ENCODE data around the gene C8A. TPM values are rescaled to one million over a fixed set of nuclear protein-coding genes. Genes with fewer than 3 reads are reported as not detected.

Gene C8A
- total RNA-seq, 1 experiment from 2014 or later: not detected

- H2BK20ac ChIP-seq (ENCODE audit: low read depth, low read length, poor library complexity, severe bottlenecking): no peak overlapping the region
- H3K9me3 Mint-ChIP-seq: no peaks in the 10 kb centered on the region
- H3K23me2 ChIP-seq (ENCODE audit: insufficient read length, low read depth, low read length, poor library complexity, severe bottlenecking): no peaks in the 10 kb centered on the region
- no peak overlapping the region for H4K8ac ChIP-seq (replicated peaks; ENCODE audit: insufficient read length, low read depth, low read length)
- no peak overlapping the region for H3K18ac ChIP-seq (ENCODE audit: insufficient read length, low read depth, low read length)
- H2BK15ac ChIP-seq (ENCODE audit: low read depth, low read length): no peak overlapping the region
- no peak overlapping the region for H3K27ac ChIP-seq (ENCODE audit: insufficient read length, low read depth, low read length)
- H3K27me3 ChIP-seq (ENCODE audit: insufficient read depth, low read length): no peaks in the 10 kb centered on the region
- H3K56ac ChIP-seq (ENCODE audit: insufficient read length, low read depth, low read length): no peak overlapping the region
- no peak overlapping the region for H3K4me2 ChIP-seq (ENCODE audit: insufficient read depth, insufficient read length, low read length)
- H2BK5ac ChIP-seq (ENCODE audit: insufficient read length, low read length): no peak overlapping the region
- no peak overlapping the region for H3T11ph ChIP-seq (ENCODE audit: low read length)
- no peaks in the 10 kb centered on the region for H3K9me3 ChIP-seq (ENCODE audit: control insufficient read depth, low read depth, low read length)
- H3K23ac ChIP-seq (ENCODE audit: insufficient read length, low read depth, low read length): no peak overlapping the region
- no peak overlapping the region for H4K91ac ChIP-seq (ENCODE audit: insufficient read length, low read depth, low read length)
- H3K4me3 Mint-ChIP-seq: no peak overlapping the region
- H3K9ac ChIP-seq (ENCODE audit: extremely low read depth, insufficient read length, low read length): no peak overlapping the region
- H2AFZ ChIP-seq (ENCODE audit: low read length): no peak overlapping the region
- no peak overlapping the region for H2BK120ac ChIP-seq (ENCODE audit: low read depth, low read length, poor library complexity, severe bottlenecking)
- H2BK12ac ChIP-seq (ENCODE audit: insufficient read length, low read depth, low read length): no peak overlapping the region
- no peak overlapping the region for H2AK5ac ChIP-seq (ENCODE audit: insufficient read length, low read length)
- H3K4me1 ChIP-seq (ENCODE audit: insufficient read depth, low read length): no peaks in the 10 kb centered on the region
- H3K27me3 Mint-ChIP-seq (ENCODE audit: low read depth): peaks cover 21% of the 10 kb centered on the region
- H4K20me1 ChIP-seq (ENCODE audit: control insufficient read depth, insufficient read depth, insufficient read length): no peaks in the 10 kb centered on the region
- H3K14ac ChIP-seq (ENCODE audit: insufficient read depth, low read length): no peak overlapping the region
- no peaks in the 10 kb centered on the region for H3K79me1 ChIP-seq (ENCODE audit: insufficient read depth, low read depth, low read length, poor library complexity, severe bottlenecking)
- H3K27ac Mint-ChIP-seq: no peak overlapping the region
- H4K5ac ChIP-seq (ENCODE audit: insufficient read length, low read depth, low read length): no peak overlapping the region
- H3K36me3 Mint-ChIP-seq (ENCODE audit: insufficient read depth in 1 of 3, low read depth in 3 of 3): no peaks in the 10 kb centered on the region
- no CpG with 5 or more reads among the region's 4 CpGs for WGBS (ENCODE audit: extremely low coverage, insufficient read length, low lambda C conversion rate)
- H3K79me2 ChIP-seq (ENCODE audit: insufficient read depth, low read length): no peaks in the 10 kb centered on the region
- peaks cover 10 to 15% of the 10 kb centered on the region in 2 experiments for H3K4me1 Mint-ChIP-seq
- no peak for TF ChIP-seq CTCF (conservative IDR thresholded peaks at IDR 0.05)
- no peak overlapping the region for H3K4ac ChIP-seq (ENCODE audit: low read depth, low read length)
- DNase-seq: no peak
These were observed 29.2 kb upstream of the C8A start for GRCh38 chr1:56825436-56825835.

Measured in H9 (cell line).